Mucosa of stomach (tissue), 1 donor: ENCODE measurements around the gene MEDAG.

ENCODE experiments used
- H3K27me3 ChIP-seq: one replicate; pipeline ENCODE4 v1.7.0; 2013; ENCODE audit warnings: mild to moderate bottlenecking, low read length; ENCODE audit not compliant: control insufficient read depth, insufficient read depth
- H3K36me3 ChIP-seq: one replicate; pipeline ENCODE4 v1.7.0; 2013; ENCODE audit warnings: low read length; ENCODE audit not compliant: control insufficient read depth, insufficient read depth
- H3K4me1 ChIP-seq: one replicate; pipeline ENCODE4 v1.7.0; 2013; ENCODE audit warnings: mild to moderate bottlenecking, low read length; ENCODE audit not compliant: control insufficient read depth, insufficient read depth
- H3K4me3 ChIP-seq: one replicate; pipeline ENCODE4 v1.7.0; 2013; ENCODE audit warnings: low read length
- H3K9ac ChIP-seq: one replicate; pipeline ENCODE4 v1.7.0; 2013; ENCODE audit warnings: mild to moderate bottlenecking, low read length, moderate library complexity
- H3K9me3 ChIP-seq: one replicate; pipeline ENCODE4 v1.7.0; 2013; ENCODE audit warnings: mild to moderate bottlenecking, low read length, moderate library complexity; ENCODE audit not compliant: control insufficient read depth
- donor health status: Pancreatic carcinoma.

Gene MEDAG

GRCh38 chr13:30905932-30906383 lies at the start of gene MEDAG:
Gene MEDAG, plus strand, starts transcription at chr13:30906271. Its CDS starts 245 bp downstream, at chr13:30906516.
- Histone ChIP-seq H3K36me3 (no peaks in the 10 kb centered on the region), H3K9ac (peak within 1 kb of the TSS; percentile 17), H3K27me3 (peaks cover 32% of the 10 kb centered on the region), H3K9me3 (no peaks in the 10 kb centered on the region), H3K4me3 (no peak within 1 kb of the TSS), H3K4me1 (no peaks in the 10 kb centered on the region)

DNA sequence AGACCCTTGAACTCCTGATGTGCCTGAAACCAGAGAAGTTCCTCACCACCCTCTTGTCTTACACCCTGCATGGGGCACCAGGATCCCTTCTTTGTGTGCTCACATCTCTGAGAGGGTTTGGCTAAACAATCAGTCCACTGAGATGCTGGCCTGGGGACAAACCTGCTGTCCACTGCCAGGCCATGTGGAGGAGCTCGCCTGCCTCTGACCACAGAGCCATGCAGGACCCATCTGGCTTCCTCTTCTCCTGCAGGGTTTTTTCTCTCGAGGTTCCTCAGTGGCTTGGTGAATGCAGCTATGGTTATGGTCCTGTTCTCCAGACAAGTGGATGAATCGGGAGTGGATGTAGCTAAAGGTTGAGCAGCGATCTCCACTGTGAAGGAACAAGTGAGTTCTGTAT lies 49.1 kb upstream of the MEDAG start:
- Histone ChIP-seq H3K27me3 (no peaks in the 10 kb centered on the region), H3K9me3 (no peaks in the 10 kb centered on the region), H3K9ac (no peak overlapping the region), H3K4me3 (no peak overlapping the region), H3K36me3 (no peaks in the 10 kb centered on the region), H3K4me1 (peaks cover 7% of the 10 kb centered on the region)

- Histone ChIP-seq H3K9me3 (no peaks in the 10 kb centered on the region), H3K27me3 (no peaks in the 10 kb centered on the region), H3K9ac (no peak overlapping the region), H3K4me3 (no peak overlapping the region), H3K36me3 (no peaks in the 10 kb centered on the region), H3K4me1 (peaks cover 7% of the 10 kb centered on the region)
Observed at GRCh38 chr13:30857636-30858035, 48.4 kb upstream of the MEDAG start.

DNA sequence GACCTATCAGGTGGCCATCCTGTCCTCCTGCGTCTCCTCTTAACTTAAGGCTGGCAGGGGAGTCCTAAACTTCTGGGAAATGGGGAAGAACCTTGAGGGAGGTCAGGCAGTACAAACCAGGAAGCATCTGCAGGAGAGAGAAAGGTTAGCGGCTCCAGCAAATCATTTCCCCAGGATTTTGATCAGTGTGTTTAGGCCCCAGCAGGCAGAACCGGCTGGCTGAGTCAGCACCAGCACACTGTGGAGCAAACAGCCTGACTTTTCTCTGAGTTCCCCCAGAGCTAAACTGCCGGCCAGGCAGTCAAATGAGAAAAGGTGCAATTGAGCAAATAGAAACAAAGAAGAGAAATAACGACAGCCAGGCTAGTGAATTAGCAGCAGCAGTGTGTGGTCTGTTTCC lies 46.7 kb upstream of the MEDAG start:
- Histone ChIP-seq H3K9ac (no peak overlapping the region), H3K4me3 (no peak overlapping the region), H3K27me3 (no peaks in the 10 kb centered on the region), H3K9me3 (no peaks in the 10 kb centered on the region), H3K4me1 (peaks cover 7% of the 10 kb centered on the region), H3K36me3 (no peaks in the 10 kb centered on the region)

DNA sequence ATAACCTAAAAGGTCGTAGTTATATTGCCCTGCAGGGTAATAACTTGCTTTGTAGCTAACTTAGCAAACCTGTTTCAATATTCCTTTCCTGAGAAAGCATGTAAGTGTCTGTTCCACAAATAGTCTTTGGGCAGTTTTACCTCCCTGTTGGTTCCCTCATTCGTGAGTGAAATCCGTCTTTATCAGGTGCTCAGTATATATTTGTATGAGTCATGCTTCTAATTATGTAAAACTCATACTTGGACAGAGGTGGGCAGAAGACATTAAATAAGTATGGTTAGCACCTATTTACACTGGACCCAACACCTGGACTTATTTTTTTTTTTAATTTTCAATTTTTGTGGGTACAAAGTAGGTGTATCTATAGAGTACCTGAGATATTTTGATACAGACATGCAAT lies 44.9 kb upstream of the MEDAG start:
- Histone ChIP-seq H3K9ac (no peak overlapping the region), H3K27me3 (no peaks in the 10 kb centered on the region), H3K4me1 (peaks cover 7% of the 10 kb centered on the region), H3K36me3 (no peaks in the 10 kb centered on the region), H3K9me3 (no peaks in the 10 kb centered on the region), H3K4me3 (no peak overlapping the region)

DNA sequence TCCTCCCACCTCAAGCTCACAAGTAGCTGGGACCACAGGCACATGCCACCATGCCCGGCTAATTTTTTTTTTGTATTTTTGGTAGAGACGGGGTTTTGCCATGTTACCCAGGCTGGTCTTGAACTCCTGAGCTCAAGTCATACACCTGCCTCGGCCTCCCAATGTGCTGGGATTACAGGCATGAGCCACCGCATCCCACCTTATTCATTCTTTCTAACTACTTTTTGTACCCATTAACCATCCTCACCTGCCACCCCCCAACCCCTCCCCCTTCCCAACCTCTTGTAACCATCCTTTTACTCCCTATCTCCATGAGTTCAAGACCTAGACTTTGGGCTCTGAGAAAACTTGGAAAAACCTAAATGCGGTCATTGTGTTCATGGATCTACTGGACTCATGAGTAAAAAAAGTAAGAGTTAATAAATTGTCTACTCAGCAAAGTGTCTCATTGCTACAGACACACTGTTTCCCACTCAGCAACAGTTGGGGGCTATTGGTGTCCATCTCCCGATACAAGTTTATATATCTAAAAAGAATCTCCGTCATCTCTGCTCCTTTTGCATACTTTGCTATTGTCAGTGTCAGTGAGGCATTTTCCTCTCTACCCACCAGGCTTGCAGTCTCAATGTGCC lies 44.1 kb upstream of the MEDAG start:
- H3K9ac ChIP-seq = no peak overlapping the region
- peaks cover 7% of the 10 kb centered on the region for H3K4me1 ChIP-seq
- no peak overlapping the region for H3K4me3 ChIP-seq
- no peaks in the 10 kb centered on the region for H3K36me3 ChIP-seq
- H3K9me3 ChIP-seq = no peaks in the 10 kb centered on the region
- H3K27me3 ChIP-seq = no peaks in the 10 kb centered on the region

GRCh38 chr13:30862707-30863106 lies 43.4 kb upstream of the MEDAG start:
- H3K9me3 ChIP-seq = no peaks in the 10 kb centered on the region
- no peak overlapping the region for H3K4me3 ChIP-seq
- H3K9ac ChIP-seq = no peak overlapping the region
- no peaks in the 10 kb centered on the region for H3K36me3 ChIP-seq
- H3K27me3 ChIP-seq = no peaks in the 10 kb centered on the region
- peaks cover 7% of the 10 kb centered on the region for H3K4me1 ChIP-seq

GRCh38 chr13:30863231-30863630 lies 42.8 kb upstream of the MEDAG start:
- Histone ChIP-seq H3K36me3 (no peaks in the 10 kb centered on the region), H3K9me3 (no peaks in the 10 kb centered on the region), H3K27me3 (no peaks in the 10 kb centered on the region), H3K9ac (no peak overlapping the region), H3K4me3 (no peak overlapping the region), H3K4me1 (peaks cover 7% of the 10 kb centered on the region)

GRCh38 chr13:30863796-30864195 lies 42.3 kb upstream of the MEDAG start:
- H3K9ac ChIP-seq = no peak overlapping the region
- H3K4me1 ChIP-seq = peaks cover 7% of the 10 kb centered on the region
- H3K27me3 ChIP-seq = no peaks in the 10 kb centered on the region

GRCh38 chr13:30864433-30865122 lies 41.5 kb upstream of the MEDAG start:
- Histone ChIP-seq H3K4me1 (peaks cover 7% of the 10 kb centered on the region), H3K27me3 (no peaks in the 10 kb centered on the region), H3K4me3 (no peak overlapping the region), H3K9ac (peak overlapping the region; percentile 43), H3K36me3 (no peaks in the 10 kb centered on the region), H3K9me3 (no peaks in the 10 kb centered on the region)

More at GRCh38 chr13:30863796-30864195, 42.3 kb upstream of the MEDAG start:
- Histone ChIP-seq H3K9me3 (no peaks in the 10 kb centered on the region), H3K36me3 (no peaks in the 10 kb centered on the region), H3K4me3 (no peak overlapping the region)

GRCh38 chr13:30865123-30866049 lies 40.7 kb upstream of the MEDAG start:
- Histone ChIP-seq H3K4me3 (no peak overlapping the region), H3K4me1 (peaks cover 12% of the 10 kb centered on the region), H3K27me3 (no peaks in the 10 kb centered on the region), H3K9me3 (no peaks in the 10 kb centered on the region), H3K36me3 (no peaks in the 10 kb centered on the region), H3K9ac (peak overlapping the region; percentile 33)

DNA sequence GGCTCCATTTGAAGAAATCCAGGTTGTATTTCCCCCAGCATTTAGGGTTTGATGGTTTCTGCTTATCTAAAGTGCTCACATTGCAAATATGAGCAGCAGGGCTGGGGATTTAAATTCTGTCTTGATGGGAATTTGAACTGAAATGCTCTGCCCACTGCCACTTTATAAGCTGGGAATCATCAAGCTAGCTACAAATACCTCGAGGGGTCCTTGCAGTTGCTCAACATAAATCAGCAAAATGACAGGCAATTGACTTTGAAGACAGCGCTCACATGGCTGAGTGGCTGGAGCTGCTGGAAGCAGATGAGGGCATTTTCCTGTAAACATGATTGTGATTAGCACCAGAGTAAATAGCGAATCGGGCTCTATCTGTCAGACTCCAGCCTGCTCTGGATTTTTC lies 39.4 kb upstream of the MEDAG start:
- H3K9ac ChIP-seq = no peak overlapping the region
- peaks cover 21% of the 10 kb centered on the region for H3K4me1 ChIP-seq
- H3K36me3 ChIP-seq = no peaks in the 10 kb centered on the region
- H3K9me3 ChIP-seq = no peaks in the 10 kb centered on the region
- H3K27me3 ChIP-seq = no peaks in the 10 kb centered on the region
- H3K4me3 ChIP-seq = no peak overlapping the region
